ENCODE data around the gene DHDDS.

DHDDS gene

GRCh38 chr1:26520339-26520738 lies 88.2 kb downstream of the DHDDS start:
- in situ Hi-C loops (cut with HindIII; ENCODE audit: low sequenced_read_pairs), result no loop called here
- TF ChIP-seq CTCF (IDR thresholded peaks at IDR 0.05; ENCODE audit: low read depth, low read length, missing control alignments), result no peak
- no peak for DNase-seq (ENCODE audit: low read depth)
- H3K4me3 ChIP-seq (ENCODE audit: low read depth, low read length), result no peak overlapping the region

All from astrocyte of the cerebellum (primary cell).